ENCODE data around the gene TMEM186.

- TF ChIP-seq CHD2 (IDR thresholded peaks at IDR 0.05; ENCODE audit: low read length, partially characterized antibody) (no peak), PBX3 (IDR thresholded peaks at IDR 0.05) (no peak)
These were observed 43.9 kb downstream of the TMEM186 start for GRCh38 chr16:8753416-8754054.
